NCI-H1417 (cell line): ENCODE data around the gene PKM.

Source experiments
- DNase-seq, 3 experiments: peaks; one replicate each; lab custom pipeline; 2025; lab: John Stamatoyannopoulos, UW

Gene PKM

GRCh38 chr15:72200395-72201237 lies 30.4 kb downstream of the PKM start:
- DNase-seq = no peak

DNA sequence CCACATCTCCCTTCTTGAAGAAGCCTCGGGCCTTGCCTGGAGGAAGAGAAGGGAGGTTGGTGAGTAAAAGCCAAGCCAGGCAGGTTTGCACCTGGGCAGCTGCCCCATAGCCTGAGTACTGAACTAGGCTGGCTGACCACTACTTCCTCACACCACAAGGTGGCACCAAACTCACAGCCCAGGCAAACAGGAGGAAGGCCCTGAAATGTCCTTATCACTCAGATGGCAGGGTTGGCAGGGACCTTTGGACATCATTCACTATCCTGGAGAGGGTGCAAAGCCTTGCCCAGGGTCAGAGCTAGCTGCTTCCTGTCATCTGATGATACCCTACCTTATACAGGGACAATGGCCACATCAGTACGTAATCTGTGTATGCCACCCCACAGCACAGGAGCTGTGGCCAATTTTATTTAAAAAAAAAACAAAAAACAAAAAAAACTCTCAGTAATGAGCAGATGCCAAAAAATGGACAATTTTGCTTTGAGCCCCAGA lies 31.2 kb downstream of the PKM start:
- DNase-seq = peak; percentile 65 to 86 (median 67)

- no peak for DNase-seq
These were observed 31.8 kb downstream of the PKM start for GRCh38 chr15:72199205-72199515.

- DNase-seq = peak; percentile 68 to 93 (median 83)
These were observed 32.4 kb downstream of the PKM start for GRCh38 chr15:72198356-72199204.

DNA sequence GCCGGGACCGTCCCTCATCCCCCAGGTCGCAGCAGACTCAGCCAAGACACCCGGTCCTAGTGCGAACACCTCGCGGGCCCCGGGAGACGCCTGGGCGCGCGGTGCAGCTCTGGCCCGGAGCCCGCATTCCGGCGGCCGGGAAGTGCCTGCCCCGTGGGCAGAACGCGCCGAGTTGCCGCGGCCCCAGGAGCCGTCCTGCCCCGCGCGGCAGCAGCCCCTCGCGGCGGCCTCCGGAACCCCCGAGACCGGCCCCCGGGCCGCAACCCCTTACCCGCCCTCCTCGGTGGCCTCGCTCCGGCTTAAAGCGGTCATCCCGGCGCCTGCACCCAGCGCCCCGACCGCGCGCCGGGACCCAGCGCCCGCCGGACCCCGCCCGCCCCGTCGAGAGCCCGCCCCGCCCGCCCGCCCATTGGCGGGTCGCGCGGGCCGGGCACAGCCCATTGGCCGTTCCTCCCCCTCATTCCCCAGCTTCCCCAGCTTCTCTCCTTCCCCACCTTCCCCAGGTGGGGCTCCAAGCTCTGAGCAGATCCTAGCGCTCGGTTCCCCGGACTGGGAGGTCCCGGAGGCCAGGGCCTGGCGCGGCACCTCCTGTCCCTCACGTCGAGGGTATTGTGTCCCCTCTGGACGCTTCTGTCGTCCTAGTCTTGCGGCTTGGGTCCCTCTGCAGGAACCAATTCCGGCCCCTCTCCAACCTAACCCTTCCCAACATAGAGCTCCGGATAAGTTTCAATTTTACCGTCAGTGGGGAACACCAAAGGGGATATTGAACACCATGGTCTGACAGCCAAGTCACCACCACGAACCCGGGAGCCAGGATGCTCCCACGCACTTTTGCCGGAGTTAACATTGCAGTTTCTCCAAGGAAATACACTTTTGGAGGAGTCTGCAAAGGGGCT lies 33.3 kb downstream of the PKM start, which contains the start of gene GRAMD2A:
TSS of gene GRAMD2A (minus strand) at position 328 of the 896 bp plus-strand sequence.
- no peak for DNase-seq

DNA sequence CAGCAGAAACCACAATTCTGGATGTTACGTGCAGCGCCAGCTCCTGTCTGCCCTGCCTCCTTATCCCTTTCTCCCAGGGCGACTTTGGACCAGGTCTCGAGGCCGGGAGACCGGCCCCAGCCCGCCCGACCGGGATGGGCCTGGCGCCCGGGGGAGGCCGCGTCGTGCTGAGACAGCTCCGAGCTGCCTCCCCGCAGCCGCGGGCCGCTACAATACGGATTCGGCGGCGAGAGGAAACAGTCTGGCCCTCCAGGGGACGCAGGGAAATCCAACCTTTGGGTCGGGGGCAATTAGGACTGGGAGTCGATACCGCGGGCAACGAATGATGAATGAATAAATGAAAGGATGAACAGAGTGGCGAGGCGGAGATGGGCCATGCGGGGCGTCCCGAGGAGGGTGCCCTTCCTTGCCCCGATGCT lies 33.9 kb downstream of the PKM start:
- no peak for DNase-seq

- DNase-seq = no peak
These were observed 34.5 kb downstream of the PKM start for GRCh38 chr15:72196409-72197040.

DNA sequence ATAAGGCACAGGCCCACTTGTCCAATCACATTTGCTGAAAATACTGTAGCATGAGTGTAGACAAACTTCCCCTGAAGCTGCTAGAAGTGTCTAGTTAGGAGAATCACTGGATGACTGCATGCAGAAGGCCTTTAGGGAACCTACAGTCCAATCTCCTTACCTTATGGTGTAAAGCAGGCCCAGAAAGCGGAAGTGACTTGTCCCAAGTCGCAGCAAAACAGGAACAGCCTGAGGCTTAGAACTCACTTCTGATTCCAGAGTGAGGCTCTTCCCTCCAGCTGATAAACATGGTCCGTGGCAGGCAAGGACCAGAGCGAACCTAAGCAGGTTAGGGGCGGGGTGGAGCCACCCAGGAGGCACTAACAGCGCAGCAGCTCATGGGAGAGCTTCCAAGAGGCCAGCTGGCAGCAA lies 35.9 kb downstream of the PKM start:
- DNase-seq = peak; percentile 8 to 50 (median 14)

DNA sequence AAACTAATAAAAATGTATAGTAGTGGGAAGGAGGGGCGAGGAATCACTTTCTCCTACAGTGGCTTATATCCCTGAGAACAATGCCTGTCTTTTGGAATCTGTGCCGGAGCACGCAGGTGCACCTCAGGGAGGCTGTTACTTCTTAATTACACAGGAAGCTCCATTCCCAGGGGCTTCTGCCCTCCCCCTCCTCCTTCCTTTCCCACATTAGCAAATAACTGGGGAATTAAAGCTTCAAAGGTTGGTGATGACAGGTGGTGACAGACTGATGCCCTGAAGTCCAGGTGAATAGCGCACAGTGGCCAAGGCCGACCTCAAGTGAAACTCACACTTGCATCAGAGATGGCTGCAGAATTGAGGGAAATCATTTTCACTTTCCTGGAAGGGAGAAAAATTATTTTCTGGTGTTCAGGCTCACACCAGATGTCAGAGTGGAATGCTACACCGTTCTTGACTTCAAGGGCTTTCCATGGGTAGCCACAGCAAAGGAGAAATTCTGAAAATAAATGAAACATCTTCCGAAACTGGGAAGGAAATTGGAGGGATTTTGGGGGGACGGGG lies 37.1 kb downstream of the PKM start:
- DNase-seq = peak in 2 of 3 experiments; percentile 82 to 96

- no peak for DNase-seq
These were observed 38.6 kb downstream of the PKM start for GRCh38 chr15:72192416-72192815.

- DNase-seq = no peak
These were observed 41.6 kb downstream of the PKM start for GRCh38 chr15:72189250-72189902.

- peak in 2 of 3 experiments; percentile 19 to 46 for DNase-seq
These were observed 46.7 kb downstream of the PKM start for GRCh38 chr15:72184165-72184811.

- DNase-seq = no peak
These were observed 47.2 kb downstream of the PKM start for GRCh38 chr15:72183781-72184164.

DNA sequence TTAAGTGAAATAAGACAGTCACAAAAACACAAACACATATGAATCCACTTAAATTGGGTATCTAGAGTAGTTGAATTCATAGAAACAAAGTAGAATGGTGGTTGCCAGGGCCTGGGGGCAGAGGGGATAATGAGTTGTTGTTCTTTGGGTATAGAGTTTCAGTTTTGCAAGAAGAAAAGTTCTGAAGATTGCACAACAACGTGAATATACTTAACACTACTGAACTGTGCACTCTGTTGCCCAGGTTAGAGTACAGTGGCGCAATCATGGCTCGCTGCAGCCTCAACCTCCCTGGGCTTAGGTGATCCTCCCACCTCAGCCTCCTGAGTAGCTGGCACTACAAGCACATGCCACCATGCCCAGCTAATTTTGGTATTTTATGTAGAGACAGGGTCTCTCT lies 48.3 kb downstream of the PKM start:
- no peak for DNase-seq

DNA sequence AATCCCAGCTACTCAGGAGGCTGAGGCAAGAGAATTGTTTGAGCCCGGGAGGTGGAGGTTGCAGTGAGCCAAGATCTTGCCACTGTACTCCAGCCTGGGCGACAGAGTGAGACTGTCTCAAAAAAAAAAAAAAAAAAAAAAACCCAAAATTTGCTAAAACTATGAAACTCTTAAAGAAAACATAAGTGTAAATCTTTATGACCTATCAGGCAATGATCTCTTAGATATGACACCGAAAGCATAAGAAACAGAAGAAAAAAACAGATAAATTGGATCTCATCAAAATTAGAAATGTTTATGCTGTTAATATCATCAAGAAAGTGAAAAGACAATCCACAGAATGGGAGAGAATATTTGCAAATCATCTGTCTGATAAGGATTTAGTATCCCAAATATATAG lies 48.7 kb downstream of the PKM start:
- no peak for DNase-seq

GRCh38 chr15:72180761-72181324 lies 50.1 kb downstream of the PKM start:
- no peak for DNase-seq

DNA sequence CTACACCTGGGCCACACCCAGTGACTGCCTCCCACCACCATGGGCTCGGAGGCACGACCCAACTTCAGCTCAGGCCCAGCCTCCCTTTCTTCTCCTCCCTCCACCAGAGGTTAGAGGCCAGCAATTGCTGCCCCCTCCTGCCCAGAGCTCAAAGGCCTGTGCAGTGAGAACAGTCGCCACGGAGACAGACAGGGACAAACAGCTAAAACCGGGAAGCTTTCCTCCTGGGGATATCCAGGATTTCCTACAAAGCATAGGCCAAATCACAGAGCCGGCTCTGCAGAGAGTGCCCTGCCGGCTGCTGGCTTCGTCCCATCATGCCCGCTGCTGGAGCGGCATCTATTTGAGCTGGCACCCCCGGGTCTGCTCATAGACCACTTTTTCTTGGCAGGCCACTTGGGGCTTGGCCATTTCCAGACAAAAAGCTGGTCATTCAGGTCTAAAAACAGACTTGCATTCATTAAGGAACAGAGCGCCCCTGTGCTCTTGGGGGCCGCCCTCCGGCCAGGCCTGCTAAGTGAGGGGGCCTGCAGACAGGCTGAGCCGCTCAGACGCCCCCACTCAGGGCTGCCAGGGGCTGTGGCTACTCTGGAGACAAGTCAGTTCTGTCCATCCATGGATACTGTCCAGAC lies 50.9 kb downstream of the PKM start:
- peak in 1 of 3 experiments; percentile 44 for DNase-seq

- DNase-seq = no peak
These were observed 51.9 kb downstream of the PKM start for GRCh38 chr15:72178976-72179585.

DNA sequence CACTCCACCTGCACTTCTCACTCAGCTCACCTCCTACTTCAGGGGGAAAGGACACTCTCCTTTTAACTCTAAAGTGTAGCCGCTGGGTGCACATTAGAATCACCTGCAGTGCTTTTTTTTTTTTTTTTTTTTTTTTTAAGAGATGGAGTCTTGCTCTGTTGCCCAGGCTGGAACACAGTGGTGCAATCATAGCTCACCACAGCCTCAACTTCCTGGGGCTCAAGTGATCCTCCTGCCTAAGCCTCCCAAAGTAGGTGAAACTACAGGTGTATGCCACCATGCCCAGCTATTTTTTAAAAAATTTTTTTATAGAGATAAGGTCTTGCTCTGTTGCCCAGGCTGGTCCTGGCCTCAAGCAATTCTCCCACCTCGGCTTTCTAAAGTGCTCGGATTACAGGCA lies 54.2 kb downstream of the PKM start:
- no peak for DNase-seq
